Sciatic nerve (tissue), 2 donors: ENCODE results near the gene SKIDA1. TPM values are rescaled to one million over a fixed set of nuclear protein-coding genes. Genes with fewer than 3 reads are reported as not detected.
A peak's percentile ranks its signal among the peaks of the same experiment; 100 is the strongest.

Experiments
- ATAC-seq: fragments of 200-7000 bp; cut with Tn5 transposase; one replicate; pipeline ENCODE4 v1.9.1; 2020; ENCODE audit warnings: mild to moderate bottlenecking, moderate library complexity
- DNase-seq: peaks from one replicate; pipeline ENCODE4 v3.0.0-alpha.2; 2020; ENCODE audit warnings: low spot score
- intact Hi-C: fragments of 100-400 bp; cut with DNase I; formaldehyde crosslinking; loops from one replicate; pipeline ENCODE4 v1.14.2; 2022
- total RNA-seq: library from RNA; stranded (reverse); fragmentation: NEBNext Ultra II Directional; extraction: Animal tissue kit (Norgen Biotek cat#: 25700); gene quantifications from one replicate; pipeline ENCODE4 v1.2.1, GENCODE V29; 2021
- donor health status: DM: no; HTN: no; CAD: no.
- donor health status: DM: no; HTN: no; CAD: no.

SKIDA1 gene
- total RNA-seq, 1 donor from 2014 or later: 3.1 TPM

DNA sequence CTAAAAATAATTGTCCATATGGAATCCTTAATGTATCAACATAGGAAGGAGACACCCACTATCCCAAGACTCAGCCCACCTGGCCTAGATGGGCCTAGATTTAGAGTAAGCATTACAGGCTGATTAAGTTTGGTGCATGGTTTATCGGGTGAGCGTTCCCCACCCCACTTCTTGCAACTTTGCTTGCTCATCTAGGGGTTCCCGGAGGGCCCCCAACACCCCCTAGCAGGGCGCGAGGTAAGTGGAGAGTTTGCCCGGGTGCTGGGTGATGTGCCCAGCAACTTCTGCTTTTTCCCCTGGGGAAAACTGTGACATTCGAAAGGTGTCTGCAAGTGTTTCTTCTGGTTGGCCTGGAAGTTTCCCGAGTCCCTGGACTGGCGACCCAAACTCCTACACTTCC is 31.7 kb downstream of the SKIDA1 start:
- intact Hi-C loops: loop anchor here (10.0 kb wide), 1 partner anchor 241 kb away; no protein-coding TSS in a partner anchor
- DNase-seq: no peak
- ATAC-seq: no peak

DNA sequence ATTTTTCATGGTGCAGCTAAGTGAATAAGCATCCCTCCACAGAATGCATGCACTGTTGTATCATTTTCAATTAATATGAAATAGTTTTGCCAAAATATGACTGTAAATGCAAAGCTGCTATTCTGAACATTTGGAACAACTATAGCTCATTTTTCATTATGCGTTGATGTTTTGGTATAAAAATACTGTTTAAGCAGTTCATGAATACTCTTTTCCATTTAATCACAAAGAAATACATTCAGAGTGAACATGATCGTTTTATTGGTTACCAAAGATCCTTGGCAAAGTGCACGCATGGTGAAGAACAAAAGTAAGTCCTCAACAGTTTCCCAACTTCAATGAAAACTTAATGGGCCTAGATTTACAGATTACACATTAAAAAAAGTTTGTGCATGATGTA is 33.1 kb downstream of the SKIDA1 start:
- DNase-seq (no peak), ATAC-seq (no peak)
- intact Hi-C loops: loop anchor here (10.0 kb wide), 1 partner anchor 242 kb away; no protein-coding TSS in a partner anchor

DNA sequence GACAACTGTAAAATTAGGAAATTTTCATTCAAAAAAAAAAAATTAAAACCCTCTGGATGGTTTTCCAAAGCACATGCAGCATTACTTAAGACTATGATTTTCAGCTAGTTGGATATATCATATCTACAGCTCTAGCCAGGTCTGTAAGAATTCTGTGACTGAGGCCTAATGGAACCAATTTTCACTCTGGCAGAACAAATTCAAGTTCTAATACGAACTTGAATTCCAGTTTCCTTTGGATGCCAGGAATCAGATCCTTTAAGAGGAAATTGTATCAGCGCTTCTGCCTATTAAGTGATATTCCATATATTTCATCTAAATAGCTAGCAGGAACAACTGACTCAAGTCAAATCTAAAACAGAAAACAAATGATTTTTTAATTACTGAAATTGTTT is 34.8 kb downstream of the SKIDA1 start:
- no peak for DNase-seq
- intact Hi-C loops: loop anchor here (10.0 kb wide), 1 partner anchor 244 kb away; no protein-coding TSS in a partner anchor
- no peak for ATAC-seq

DNA sequence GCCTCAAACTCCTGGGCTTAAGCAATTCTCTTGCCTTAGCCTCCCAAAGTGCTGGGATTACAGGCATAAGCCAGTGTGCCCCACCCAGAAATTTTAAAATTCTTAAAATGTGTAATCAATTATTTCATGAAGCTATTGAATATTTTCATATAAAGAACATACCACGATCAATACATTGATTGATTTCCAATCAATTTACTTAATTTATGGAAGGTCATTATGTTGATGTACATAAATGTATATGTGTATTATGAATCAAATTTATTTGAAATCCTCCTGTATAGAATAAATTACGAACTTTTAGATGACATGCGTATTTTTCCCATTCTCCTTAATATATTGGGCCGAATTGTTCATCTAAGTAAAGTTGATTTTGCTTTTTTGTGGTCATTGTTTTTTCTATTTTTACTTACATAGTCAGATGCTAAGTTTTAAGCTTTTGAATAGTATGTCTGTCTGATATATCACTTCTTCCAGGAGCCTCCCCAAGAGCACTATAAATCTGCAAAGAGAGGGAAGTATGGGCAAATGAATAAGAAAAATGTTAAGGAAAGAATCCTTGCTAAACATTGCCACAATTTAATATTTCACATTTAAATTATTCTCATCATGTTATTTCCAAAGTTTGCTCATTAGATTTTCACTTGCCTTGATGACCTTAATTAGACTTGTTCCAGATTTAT is 35.3 kb downstream of the SKIDA1 start:
- intact Hi-C loops: loop anchor here (10.0 kb wide), 1 partner anchor 245 kb away; no protein-coding TSS in a partner anchor
- ATAC-seq (no peak), DNase-seq (no peak)

DNA sequence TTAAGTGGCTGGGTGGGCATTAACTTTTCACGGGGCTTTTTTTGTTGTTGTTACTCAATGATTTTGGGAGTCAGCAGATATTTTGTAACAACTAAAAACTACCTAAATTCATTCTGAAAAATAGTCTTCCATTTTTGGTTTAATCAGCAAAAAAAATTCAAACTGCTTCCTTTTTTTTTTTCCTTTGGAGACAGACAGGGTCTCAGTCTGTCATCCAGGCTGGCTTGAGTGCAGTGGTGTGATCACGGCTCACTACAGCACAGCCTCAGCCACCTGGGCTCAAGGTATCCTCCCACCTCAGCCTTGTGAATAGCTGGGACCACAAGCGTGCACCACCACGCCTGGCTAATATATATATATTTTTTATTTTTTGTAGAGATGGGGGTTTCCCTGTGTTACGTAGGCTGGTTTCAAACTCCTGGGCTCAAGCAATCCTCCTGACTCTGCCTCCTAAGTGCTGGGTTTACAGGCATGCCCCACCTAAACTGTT is 36.5 kb downstream of the SKIDA1 start:
- intact Hi-C loops: no loop called here
- DNase-seq (no peak), ATAC-seq (no peak)

DNA sequence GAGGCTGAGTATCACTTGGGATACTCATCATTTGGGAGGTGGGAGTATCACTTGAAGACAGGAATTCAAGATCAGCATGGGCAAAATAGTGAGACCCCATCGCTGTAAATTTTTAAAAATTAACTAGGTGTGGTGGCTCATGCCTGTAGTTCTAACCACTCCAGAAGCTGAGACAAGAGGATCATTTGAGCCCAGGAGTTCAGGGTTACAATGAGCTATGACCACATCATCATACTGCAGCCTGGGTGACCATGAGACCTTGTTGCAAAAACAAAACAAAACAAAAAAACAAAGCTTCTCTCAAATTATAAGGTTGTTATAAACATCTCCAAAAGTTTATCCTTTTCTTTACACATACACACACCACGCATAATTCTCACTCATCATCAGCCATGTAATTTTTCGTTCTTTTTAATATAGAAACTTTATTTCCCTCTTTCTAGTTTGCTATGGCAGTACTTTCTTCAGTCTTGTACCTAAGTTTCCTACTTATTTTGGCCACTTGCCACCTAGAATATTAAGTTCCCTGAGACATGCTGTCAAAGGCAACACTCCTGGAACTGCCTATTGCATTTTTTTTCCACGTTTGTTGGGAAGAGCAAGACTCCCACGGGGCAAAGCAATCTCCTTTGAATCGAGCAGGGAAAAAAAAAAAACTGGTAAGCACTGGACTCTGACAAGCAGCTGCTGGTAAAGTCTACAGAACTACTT is 37.1 kb downstream of the SKIDA1 start:
- ATAC-seq: peak; percentile 48
- intact Hi-C loops: no loop called here
- DNase-seq: no peak

DNA sequence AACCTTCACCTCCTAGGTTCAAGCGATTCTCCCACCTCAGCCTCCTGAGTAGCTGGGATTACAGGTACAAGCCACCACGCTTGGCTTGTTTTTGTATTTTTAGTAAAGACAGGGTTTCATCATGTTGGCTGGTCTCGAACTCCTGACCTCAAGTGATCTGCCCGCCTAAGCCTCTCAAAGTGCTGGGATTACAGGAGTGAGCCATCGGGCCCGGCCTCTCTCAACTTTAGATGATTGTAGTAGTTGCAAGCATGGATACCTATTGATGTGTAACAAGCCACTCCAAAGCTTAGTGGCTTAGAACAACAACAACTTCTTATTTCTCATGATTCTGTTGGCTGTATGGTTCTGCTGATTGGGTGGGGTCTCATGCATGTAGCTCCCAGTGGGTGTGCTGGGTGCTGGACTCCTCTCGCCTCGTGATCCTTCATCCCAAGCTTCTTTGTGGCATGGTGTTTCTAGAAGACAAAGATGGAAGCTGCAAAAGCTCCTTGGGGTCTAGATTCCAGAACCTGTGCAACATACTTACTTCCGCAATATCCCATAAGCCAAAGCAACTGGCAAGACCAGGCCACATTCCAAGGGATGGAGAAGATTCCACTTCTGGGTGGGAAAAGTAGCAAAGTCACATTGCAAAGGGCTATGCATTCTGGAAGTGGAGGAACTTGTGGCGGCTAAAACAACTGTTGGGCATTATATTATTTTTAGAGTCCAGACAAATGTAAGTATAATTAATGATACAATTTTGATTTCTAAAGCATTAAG is 37.9 kb downstream of the SKIDA1 start:
- ATAC-seq (no peak), DNase-seq (no peak)
- intact Hi-C loops: no loop called here

DNA sequence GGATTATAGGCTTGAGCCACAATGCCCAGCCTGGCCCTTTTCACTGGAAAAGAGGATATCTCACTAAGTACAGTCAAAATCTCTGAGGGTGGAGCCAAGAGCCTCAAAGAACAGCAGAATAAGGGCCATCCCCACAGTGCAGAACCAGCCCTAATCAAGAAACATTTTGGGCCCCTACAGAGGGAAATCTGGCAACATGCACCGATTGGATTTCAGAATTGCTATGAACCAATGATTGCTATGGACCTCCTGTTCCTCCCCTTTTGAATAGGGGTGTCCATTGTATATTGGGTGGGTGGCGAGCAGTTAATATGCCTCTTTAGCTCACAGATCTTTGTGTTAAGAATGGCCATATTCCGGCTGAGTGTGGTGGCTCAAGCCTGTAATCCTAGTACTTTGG is 42.7 kb downstream of the SKIDA1 start:
- intact Hi-C loops: no loop called here
- DNase-seq: no peak
- no peak for ATAC-seq

DNA sequence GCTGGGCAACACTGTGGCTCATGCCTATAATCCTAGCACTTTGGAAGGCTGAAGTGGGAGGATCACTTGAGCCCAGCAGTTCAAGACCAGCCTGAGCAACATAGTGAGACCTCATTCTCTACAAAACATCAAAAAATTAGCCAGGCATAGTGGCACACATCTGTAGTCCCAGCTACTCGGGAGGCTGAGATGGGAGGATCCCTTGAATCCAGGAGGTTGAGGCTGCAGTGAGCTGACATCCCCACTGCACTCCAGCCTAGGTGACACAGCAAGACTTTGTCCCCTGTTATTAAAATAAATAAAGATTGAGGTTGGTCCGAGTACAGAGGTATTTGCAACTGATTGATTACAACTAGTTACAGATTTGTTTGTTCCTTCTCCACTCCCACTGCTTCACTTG is 44.1 kb downstream of the SKIDA1 start:
- intact Hi-C loops: no loop called here
- no peak for ATAC-seq
- no peak for DNase-seq

DNA sequence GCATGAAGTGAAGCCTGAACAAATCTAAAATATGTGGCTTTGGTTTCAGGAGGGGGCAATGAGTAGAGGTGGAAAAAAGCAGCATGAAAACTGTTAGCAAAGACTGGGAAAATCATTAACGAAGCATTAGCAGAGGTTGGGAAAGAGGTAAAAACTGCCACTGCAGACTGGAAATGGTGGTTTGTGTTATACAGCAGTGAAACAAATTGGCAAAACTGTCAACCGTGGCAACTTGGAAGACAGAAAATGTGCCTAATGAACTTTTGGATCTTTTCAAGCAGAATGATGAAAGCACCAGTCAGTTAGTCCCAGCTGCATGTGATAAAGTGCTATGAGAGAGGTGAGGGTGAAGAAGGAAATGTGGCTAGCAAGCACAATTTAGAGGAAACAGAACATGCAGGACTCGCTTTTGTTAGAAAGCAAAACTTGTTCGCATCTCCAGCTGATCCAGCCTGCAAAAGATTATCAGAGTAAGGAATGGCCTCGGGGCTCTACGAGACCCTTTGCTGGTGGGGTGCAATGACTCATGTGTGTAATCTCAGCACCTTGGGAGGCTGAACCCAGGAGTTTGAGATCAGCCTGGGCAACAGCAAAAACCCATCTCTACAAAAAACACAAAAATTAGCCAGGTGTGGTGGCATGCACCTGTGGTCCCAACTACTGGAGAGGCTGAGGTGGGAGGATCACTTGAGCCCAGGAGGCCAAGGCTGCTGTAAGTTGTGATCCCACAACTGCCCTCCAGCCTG is 45.7 kb downstream of the SKIDA1 start:
- ATAC-seq (no peak), DNase-seq (no peak)
- intact Hi-C loops: no loop called here

DNA sequence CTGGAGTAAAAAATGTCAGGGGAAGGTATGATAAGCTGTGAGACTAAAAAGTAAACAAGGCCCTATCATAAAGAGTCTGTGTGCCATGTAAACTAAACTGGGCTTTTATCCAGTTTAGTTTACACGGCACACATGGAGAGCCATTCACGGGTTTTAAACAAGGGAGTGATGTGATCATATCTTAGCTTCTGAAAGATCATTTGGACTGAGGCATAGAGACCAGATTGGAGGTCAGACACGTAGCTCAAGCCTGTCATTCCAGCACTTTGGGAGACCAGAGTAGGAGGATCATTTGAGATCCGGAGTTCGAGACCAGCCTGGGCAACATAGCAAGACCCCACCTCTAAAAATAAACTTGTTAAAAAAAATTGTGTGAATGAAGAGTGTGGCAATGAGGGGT is 50.1 kb downstream of the SKIDA1 start:
- no peak for DNase-seq
- intact Hi-C loops: no loop called here
- no peak for ATAC-seq

DNA sequence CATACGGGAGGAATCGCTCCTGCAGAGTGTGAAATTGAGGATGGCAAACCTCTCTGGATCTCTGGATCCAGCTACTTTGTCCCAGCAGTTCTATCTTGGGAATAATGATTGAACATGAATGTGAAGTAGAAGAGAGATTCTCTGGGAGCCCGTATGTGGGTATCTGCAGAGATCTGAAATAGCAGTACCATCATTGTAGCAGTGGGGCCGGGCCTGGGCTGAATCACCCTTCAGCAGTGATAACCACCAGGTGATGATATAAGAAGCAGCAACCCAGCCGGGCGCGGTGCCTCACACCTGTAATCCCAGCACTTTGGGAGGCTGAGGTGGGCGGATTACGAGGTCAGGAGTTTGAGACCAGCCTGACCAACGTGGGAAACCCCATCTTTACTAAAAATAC is 51.9 kb downstream of the SKIDA1 start:
- DNase-seq (no peak), ATAC-seq (no peak)
- intact Hi-C loops: no loop called here

DNA sequence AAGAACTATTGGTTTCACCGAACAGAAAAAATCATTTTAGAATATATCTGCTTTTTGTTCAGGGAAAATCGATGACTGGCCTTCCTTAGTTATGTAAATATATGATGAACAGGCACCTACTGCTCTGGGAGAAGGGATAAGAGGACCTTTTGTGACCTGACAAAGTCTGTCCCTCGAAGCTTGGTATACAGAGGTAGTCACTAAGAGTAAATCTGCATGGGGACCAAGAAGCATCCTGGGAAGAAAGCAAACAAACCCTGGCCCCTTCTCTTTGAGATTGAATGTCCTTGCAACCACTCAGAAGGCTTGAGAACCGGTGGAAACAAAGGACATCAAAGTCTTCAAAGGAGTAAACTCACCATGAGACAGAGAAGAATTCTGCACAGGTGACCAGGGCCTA is 52.3 kb downstream of the SKIDA1 start:
- intact Hi-C loops: no loop called here
- DNase-seq: no peak
- no peak for ATAC-seq

DNA sequence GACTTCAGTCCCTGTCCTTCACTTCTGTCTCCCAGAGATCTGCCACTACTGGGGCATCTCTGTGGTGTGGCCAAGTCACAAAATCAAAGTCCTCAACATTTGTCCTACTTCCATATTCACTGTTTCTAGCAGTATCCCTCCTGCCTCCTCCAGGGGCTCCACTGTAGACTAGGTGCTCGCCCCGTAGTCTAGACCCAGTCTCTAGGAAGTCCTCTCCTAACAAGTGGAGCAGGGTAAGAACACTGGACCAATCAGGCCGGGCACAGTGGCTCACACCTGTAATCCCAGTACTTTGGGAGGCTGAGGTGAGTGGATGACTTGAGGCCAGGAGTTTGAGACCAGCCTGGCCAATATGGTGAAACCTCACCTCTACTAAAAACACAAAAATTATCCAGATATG is 57.4 kb downstream of the SKIDA1 start:
- intact Hi-C loops: no loop called here
- DNase-seq (no peak), ATAC-seq (no peak)

DNA sequence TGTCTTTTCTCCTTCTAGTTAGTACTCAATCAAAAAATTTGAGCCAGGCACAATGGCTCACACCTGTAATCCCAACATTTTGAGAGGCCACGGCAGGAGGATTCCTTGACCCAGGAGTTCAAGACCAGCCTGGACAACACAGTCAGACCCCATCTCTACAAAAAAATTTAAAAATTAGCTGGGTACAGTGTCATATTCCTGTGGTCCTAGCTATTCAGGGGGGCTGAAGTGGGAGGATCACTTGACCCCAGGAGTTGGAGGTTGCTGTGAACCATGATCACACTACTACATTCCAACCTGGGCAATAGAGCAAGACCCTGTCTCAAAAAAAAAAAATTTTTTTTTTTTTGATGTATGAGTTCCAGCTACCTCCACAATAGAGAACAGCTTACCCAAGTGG is 57.8 kb downstream of the SKIDA1 start:
- intact Hi-C loops: no loop called here
- no peak for ATAC-seq
- no peak for DNase-seq

DNA sequence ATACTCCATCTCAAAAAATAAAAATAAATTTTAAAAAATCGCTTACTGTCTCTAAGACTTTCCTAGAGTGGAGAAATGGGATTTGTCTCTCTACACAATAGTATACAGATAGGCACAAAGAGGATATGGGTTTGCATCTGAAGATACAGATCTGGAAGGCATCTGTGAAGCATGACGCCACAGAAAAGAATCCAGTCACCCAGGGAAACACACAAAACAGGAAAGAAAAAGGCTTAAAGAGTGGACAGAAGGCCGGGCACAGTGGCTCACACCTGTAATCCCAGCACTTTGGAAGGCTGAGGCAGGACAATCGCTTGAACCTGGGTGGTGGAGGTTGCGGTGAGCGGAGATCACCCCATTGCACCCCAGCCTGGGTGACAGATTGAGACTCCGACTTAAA is 61.3 kb downstream of the SKIDA1 start:
- DNase-seq (no peak), ATAC-seq (no peak)
- intact Hi-C loops: no loop called here
